ENCODE data around the gene STX12.
"Not testable (repeated sequence)": the region's sequence is repeated elsewhere in the genome, so short reads cannot be mapped to it uniquely, and the experiment has no call there.

STX12 gene

DNA sequence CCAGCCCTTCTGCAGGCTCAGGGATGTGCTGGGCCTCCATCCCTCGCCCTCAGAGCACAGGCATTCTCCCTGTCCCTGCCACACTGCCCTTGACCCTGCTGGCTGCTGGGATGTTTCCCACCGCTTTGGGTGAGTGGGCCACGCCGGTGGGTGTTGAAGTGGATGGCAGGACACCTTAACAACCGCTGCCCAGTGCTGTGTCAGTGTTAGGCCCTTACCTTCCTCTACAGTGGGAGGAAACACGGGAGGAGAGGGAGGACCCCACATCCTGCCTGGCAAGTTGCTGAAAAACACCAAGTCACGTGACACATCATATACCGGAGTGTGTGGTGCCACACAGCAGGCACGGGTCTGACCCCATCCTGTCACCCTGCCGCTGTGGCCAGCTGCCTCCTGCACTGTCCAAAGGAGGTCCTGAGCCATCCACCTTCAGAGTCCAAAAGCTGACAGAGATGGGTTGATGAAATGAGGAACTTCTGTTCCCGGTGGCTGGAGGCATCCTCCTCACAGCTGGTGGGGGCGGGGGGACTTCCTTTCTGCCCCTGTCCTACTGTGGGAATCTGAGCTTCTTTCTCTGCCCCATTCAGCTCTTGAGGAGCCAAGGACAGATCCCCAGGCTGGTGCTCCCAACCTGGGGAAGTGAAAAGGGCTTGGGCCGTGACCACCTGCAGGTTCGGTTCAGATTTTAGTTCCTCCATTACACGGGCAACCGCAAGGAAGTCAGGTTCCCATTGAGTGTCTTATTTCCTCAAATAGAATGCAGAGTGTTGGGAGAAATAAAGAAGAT, 96.1 kb downstream of the STX12 start:
- DNase-seq (ENCODE audit: low read depth in 3 of 3): peak; percentile 36 to 47 (median 37)

DNA sequence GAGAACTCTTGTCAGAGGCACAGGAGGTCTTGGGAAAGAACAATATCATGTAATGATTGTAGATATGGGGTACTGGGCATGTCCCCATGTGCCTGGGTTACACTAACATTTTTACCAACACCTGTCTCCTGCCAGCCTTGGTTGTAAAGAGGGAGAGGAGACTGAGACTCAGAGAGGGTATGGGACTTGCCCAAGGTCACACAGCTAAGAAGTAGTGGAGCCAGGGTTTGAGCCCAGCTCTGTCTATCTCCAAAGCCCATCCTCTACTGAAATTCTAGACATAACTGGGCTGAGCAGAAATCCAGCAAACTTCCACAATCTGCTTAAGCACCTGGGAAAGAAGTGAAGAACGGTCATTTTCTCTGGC, 96.7 kb downstream of the STX12 start:
- DNase-seq (ENCODE audit: low read depth in 3 of 3): no peak

DNA sequence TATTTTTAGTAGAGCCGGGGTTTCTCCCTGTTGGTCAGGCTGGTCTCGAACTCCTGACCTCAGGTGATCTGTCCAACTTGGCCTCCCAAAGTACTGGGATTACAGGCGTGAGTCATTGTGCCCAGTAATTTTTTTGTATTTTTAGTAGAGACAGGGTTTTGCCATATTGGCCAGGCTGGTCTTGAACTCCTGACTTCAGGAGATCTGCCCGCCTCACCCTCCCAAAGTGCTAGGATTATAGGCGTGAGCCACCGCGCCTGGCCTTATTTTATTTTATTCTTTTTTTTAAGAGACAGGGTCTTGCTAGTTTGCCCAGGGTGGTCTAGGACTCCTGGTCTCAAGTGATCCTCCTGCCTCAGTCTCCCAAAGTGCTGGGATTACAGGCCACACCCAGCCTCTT, 98.1 kb downstream of the STX12 start:
- not testable (repeated sequence) for DNase-seq (ENCODE audit: low read depth in 3 of 3)

- DNase-seq (ENCODE audit: low read depth in 3 of 3): peak; percentile 52 to 83 (median 59)
Observed at GRCh38 chr1:27872059-27872801, 99.2 kb downstream of the STX12 start, which contains the start of gene THEMIS2. Gene THEMIS2 (plus strand): TSS chr1:27872544. CDS start chr1:27872572, 28 bp downstream.

DNA sequence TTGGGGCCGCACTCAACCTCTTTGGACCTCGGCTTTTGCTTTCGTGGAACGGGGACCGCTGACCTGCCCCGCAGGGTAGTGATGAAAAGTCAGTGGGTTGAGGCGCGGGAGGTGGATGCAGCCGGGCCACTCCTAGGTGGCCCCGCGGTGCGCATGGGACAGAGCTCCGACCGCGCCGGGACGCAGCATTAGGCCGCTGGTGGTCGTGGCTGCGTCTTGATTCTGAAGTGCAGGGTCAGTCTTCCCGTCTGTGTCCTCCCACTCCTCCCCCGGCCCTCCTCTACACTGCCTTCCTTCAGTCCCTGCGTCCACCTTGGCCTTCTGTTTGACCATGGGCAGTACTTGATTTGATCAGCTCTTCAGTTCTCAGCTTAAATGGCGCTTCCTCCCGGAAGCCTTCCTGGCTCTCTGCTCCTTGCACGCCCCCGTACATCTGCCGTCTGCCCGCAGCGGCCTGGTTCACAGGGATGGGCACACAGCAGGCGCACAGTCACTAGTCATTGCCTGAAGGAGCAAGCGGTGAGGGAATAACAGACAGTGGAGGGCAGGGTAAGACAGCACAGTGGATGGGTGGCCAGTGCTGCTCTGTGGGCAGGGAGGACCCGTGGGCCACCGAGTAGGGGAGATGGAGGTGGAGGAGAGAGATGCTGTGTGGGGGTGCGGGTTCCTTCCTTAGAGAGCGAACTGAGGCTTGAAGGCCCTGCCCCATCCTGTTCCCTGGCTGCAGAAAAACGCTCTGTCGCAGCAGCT, 100.0 kb downstream of the STX12 start:
- no peak for DNase-seq (ENCODE audit: low read depth in 3 of 3)

DNA sequence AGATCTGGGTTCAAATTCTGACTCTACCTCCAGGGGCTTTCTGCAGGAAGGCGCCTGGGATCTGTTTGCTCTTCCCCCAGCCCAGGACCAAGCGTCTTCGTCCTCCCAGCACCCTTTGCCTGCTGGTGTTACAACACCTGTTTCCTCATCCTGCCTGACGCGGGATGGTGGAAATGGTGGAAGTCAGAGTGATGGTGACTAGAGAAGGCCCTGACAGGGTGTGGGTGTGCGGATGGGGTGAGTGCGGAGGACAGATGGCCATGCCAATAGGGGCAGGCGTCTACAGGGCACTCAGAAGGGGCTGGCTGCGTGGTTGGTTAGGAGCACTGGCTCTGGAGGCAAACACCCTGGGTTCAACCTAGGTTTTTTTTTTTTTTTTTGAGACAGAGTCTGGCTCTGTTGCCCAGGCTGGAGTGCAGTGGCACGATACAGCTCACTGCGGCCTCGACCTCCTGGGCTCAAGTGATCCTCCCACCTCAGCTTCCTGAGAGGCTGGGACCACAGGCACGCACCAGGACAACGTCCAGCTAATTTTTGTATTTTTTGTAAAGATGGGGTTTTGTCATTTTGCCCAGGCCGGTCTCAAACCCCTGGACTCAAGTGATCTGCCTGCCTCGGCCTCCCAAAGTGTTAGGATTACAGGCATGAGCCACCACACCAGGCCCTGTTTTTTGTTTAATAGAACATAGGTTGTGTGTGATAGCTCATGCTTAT, 100.8 kb downstream of the STX12 start:
- no peak for DNase-seq (ENCODE audit: low read depth in 3 of 3)

Measured in stimulated activated CD4-positive, alpha-beta T cell treated with anti-CD3 and anti-CD28 coated beads, TNF-alpha, amount 100 ng/mL, for 48 hours (primary cell).